ENCODE results near the gene SMPD1.

SMPD1 gene

GRCh38 chr11:6404342-6405051 lies 14.2 kb downstream of the SMPD1 start:
- no peak for TF ChIP-seq CTCF (conservative IDR thresholded peaks at IDR 0.05; ENCODE audit: control insufficient read depth, insufficient read depth, low read depth, low read length)
- peak; percentile 25 for DNase-seq (ENCODE audit: low read depth)
- no peak overlapping the region for H3K4me3 ChIP-seq (ENCODE audit: control insufficient read depth, low read depth, low read length)

GRCh38 chr11:6405052-6405667 lies 14.9 kb downstream of the SMPD1 start:
- H3K4me3 ChIP-seq (ENCODE audit: control insufficient read depth, low read depth, low read length), result no peak overlapping the region
- DNase-seq (ENCODE audit: low read depth), result no peak
- no peak for TF ChIP-seq CTCF (conservative IDR thresholded peaks at IDR 0.05; ENCODE audit: control insufficient read depth, insufficient read depth, low read depth, low read length)

GRCh38 chr11:6405846-6406245 lies 15.6 kb downstream of the SMPD1 start:
- no peak overlapping the region for H3K4me3 ChIP-seq (ENCODE audit: control insufficient read depth, low read depth, low read length)
- DNase-seq (ENCODE audit: low read depth), result no peak
- TF ChIP-seq CTCF (conservative IDR thresholded peaks at IDR 0.05; ENCODE audit: control insufficient read depth, insufficient read depth, low read depth, low read length), result no peak

GRCh38 chr11:6406370-6406769 lies 16.1 kb downstream of the SMPD1 start:
- TF ChIP-seq CTCF (conservative IDR thresholded peaks at IDR 0.05; ENCODE audit: control insufficient read depth, insufficient read depth, low read depth, low read length), result no peak
- H3K4me3 ChIP-seq (ENCODE audit: control insufficient read depth, low read depth, low read length), result no peak overlapping the region
- DNase-seq (ENCODE audit: low read depth), result no peak

GRCh38 chr11:6410695-6411430 lies 20.6 kb downstream of the SMPD1 start:
- no peak for TF ChIP-seq CTCF (conservative IDR thresholded peaks at IDR 0.05; ENCODE audit: control insufficient read depth, insufficient read depth, low read depth, low read length)
- H3K4me3 ChIP-seq (ENCODE audit: control insufficient read depth, low read depth, low read length), result no peak overlapping the region
- no peak for DNase-seq (ENCODE audit: low read depth)

- no peak overlapping the region for H3K4me3 ChIP-seq (ENCODE audit: control insufficient read depth, low read depth, low read length)
- no peak for TF ChIP-seq CTCF (conservative IDR thresholded peaks at IDR 0.05; ENCODE audit: control insufficient read depth, insufficient read depth, low read depth, low read length)
- DNase-seq (ENCODE audit: low read depth), result no peak
These were observed 21.3 kb downstream of the SMPD1 start for GRCh38 chr11:6411594-6412031.

Data from fibroblast of mammary gland (primary cell).